ENCODE data around the gene PML. TPM values are rescaled to one million over a fixed set of nuclear protein-coding genes. Genes with fewer than 3 reads are reported as not detected.
"Not testable (repeated sequence)": the region's sequence is repeated elsewhere in the genome, so short reads cannot be mapped to it uniquely, and the experiment has no call there.

Gene PML
- total and polyA plus RNA-seq, 7 donors = 9.6 to 129 (median 43.3) TPM

DNA sequence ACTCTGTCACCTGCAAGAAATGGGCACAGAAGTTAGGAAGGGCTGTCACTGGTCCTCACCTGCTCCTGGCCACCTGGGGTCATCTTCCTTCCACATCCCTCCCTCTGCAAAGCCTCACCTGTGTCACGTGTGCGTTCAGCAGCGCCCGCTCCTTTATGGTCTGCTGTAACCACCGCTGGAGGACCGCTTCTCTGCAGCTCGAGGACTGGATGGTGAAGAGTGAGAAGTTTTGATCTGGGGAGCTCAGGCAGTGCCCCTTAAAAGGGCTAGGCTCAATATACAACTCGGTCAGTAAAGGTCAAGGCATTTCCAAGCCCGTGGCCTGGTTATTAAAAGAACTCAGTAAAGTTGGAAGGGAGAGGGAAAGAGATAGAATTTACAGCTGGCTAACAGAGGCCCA is 81.3 kb downstream of the PML start:
- DNase-seq; H3K4me3 ChIP-seq; H3K36me3 ChIP-seq; H3K27me3 ChIP-seq; H3K9me3 ChIP-seq; intact Hi-C loops (cut with DNase I); H3K4me1 ChIP-seq; H3K27ac ChIP-seq: not testable (repeated sequence)
- 61 to 74% methylated on average over 9 of the region's 9 CpGs for WGBS, 2 donors

DNA sequence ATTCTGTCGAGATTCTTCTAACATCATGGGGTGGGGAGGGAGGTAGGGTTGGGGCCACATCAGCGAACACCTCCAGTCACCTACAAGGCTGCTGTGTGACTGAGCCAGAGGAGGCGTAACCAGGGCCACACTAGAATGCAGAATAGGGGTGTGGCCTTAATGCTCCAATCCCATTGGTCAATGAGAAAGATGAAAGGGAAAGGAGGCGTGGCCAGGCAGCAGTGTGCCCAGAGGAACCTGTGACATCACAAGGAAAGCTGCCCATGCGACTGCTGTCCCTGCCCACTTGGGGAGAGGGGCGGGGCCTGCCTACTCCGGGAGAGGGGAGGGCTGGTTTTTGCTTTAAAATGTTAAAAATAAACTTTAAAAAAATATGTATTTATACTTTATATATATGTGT is 87.9 kb downstream of the PML start, which contains the start of gene GOLGA6A:
GOLGA6A (minus strand) TSS at position 101 of the 400 bp plus-strand sequence; CDS start at position 60, 41 bp downstream.
- H3K4me3 ChIP-seq; H3K36me3 ChIP-seq; H3K4me1 ChIP-seq; intact Hi-C loops (cut with DNase I); H3K9me3 ChIP-seq; H3K27ac ChIP-seq; DNase-seq; H3K27me3 ChIP-seq: not testable (repeated sequence)
- WGBS, 2 donors = no CpG with 5 or more reads among the region's 7 CpGs

DNA sequence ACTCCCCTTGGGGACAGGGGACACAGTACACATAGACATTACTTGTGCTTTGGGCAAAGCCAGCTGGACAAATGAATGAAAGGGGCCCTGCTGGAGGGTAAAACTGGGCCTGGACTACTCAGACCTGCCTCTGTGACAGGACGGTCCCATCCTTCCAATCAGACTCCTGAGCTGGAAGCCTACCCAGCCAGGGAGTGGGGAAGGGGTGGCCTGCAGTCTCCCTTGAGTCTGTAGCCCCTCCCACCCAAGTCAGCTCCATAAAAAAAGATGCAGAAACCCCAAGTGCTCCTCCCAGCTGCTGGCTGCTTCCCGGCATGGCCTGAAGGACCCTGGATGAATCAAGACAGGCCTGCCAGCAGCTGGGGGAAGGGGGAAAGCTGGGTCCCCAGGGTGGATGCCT is 100.1 kb downstream of the PML start:
- H3K36me3 ChIP-seq; H3K9me3 ChIP-seq; DNase-seq; H3K4me3 ChIP-seq; H3K4me1 ChIP-seq; intact Hi-C loops (cut with DNase I); H3K27ac ChIP-seq; H3K27me3 ChIP-seq: not testable (repeated sequence)
- no CpG with 5 or more reads among the region's 2 CpGs for WGBS, 2 donors

DNA sequence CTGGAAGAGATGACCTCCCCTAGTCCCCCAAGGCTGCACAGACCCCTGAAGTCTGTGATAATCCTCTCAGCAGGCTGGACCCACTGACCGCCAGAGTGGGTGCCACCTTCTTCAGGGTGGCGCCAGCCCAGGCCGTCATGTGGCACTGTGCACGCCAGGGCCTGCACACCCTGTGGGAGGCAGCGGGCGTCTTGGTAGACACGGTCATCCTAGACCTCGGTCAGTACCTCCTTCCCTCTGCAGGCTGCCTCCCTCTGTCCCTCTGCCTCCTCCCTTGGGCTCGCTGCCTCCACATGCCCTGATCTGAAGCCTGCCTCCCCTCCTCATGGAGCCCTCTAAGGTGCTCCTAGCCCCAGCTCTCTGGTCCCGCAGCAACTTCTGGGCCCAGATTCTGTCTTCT is 101.1 kb downstream of the PML start:
- DNase-seq; H3K9me3 ChIP-seq; H3K36me3 ChIP-seq; H3K4me3 ChIP-seq; H3K27ac ChIP-seq; intact Hi-C loops (cut with DNase I); H3K4me1 ChIP-seq; H3K27me3 ChIP-seq: not testable (repeated sequence)
- WGBS, 2 donors = 82 to 88% methylated on average over 8 of the region's 10 CpGs

DNA sequence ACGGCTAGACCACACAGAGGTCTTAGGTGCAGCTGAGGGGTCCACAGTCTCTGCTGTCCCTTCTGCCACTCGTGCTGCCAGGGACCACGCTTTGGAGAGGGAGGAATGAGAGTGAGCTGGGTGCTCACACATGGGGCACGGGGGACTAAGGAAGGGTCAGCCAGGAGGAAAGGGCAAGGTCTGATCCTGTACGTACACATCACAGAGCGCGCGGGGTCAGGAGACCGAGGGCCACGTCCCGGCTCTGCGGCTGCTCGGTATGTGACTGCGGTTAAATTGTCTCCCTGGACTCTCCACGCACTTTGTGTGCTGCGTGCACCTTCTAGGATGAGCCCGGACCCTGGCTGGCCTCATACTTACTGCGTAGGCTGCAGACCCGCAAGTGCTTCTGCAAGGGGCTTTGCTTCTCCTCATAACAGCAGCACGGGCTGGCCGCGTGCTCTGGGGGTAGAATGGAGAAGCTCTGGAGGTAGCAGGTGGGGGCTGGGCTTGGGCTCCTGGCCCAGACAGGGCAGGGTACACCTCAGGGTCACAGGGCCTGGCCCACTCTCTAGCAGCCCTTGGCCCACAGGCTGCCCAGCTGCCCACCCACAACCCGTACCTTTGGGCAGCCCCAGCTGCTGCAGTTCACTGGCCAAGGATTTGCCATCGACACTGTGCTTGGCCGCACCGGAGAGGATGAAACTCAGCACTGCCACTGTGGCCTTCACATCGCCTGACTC is 102.4 kb downstream of the PML start:
- DNase-seq; H3K36me3 ChIP-seq; H3K4me3 ChIP-seq; H3K27ac ChIP-seq; H3K9me3 ChIP-seq; intact Hi-C loops (cut with DNase I); H3K4me1 ChIP-seq; H3K27me3 ChIP-seq: not testable (repeated sequence)
- no CpG with 5 or more reads among the region's 27 CpGs for WGBS, 2 donors

Small RNA genes lying within 50 kb of the gene (small RNA-seq; reads per million reads assigned to genes)
- 0 reads per million in 3 donors for gene RN7SL429P

Other genes starting within 250 kb of the PML start
- gene INSYN1, start 241.4 kb upstream of the PML start, total RNA-seq = 10 to 100 TPM in 1 of 4 donors, 1 to 10 TPM in 3; 3.6 to 10.0 (median 5.9) TPM
- 1 to 10 TPM in 2 of 3 donors, under 1 TPM in 1; 0.60 to 1.2 (median 1.1) TPM for gene INSYN1, start 241.4 kb upstream of the PML start, polyA plus RNA-seq
- gene TBC1D21, start 121.2 kb upstream of the PML start, total RNA-seq = not detected
- gene TBC1D21, start 121.2 kb upstream of the PML start, polyA plus RNA-seq = not detected
- gene LOXL1, start 68.3 kb upstream of the PML start, total RNA-seq = 10 to 100 TPM in 3 of 4 donors, 1 to 10 TPM in 1; 7.6 to 27.7 (median 14.6) TPM
- gene LOXL1, start 68.3 kb upstream of the PML start, polyA plus RNA-seq = 1 to 10 TPM in 2 of 3 donors, not detected in 1; 3.0 to 7.4 TPM
- gene STOML1, start 2.4 kb upstream of the PML start, total RNA-seq = 10 to 100 TPM in 3 of 4 donors, 1 to 10 TPM in 1; 10.0 to 17.8 (median 13.8) TPM
- gene STOML1, start 2.4 kb upstream of the PML start, polyA plus RNA-seq = 10 to 100 TPM in 1 of 3 donors, 1 to 10 TPM in 2; 3.5 to 18.5 (median 4.2) TPM
- gene GOLGA6A, start 87.8 kb downstream of the PML start, total RNA-seq = not detected
- gene GOLGA6A, start 87.8 kb downstream of the PML start, polyA plus RNA-seq = not detected
- gene ISLR2, start 135.9 kb downstream of the PML start, total RNA-seq = 1 to 10 TPM in 2 of 4 donors, under 1 TPM in 2; 0.16 to 2.2 (median 1.1) TPM
- gene ISLR2, start 135.9 kb downstream of the PML start, polyA plus RNA-seq = 1 to 10 TPM in 1 of 3 donors, not detected in 2; 1.1 TPM
- 100 to 1,000 TPM in 2 of 4 donors, 10 to 100 TPM in 2; 71.4 to 186 (median 121) TPM for gene ISLR, start 179.0 kb downstream of the PML start, total RNA-seq
- 10 to 100 TPM in 1 of 3 donors, 1 to 10 TPM in 1, under 1 TPM in 1; 0.69 to 16.3 (median 7.8) TPM for gene ISLR, start 179.0 kb downstream of the PML start, polyA plus RNA-seq
- gene STRA6, start 208.1 kb downstream of the PML start, total RNA-seq = under 1 TPM in 1 of 4 donors, not detected in 3; 0.71 TPM
- under 1 TPM in 1 of 3 donors, not detected in 2; 0.50 TPM for gene STRA6, start 208.1 kb downstream of the PML start, polyA plus RNA-seq
- not detected for gene CCDC33, start 241.6 kb downstream of the PML start, total RNA-seq
- gene CCDC33, start 241.6 kb downstream of the PML start, polyA plus RNA-seq = under 1 TPM in 2 of 3 donors, not detected in 1; 0.09 to 0.60 TPM